ENCODE measurements around the gene CELA2B. TPM values are rescaled to one million over a fixed set of nuclear protein-coding genes. Genes with fewer than 3 reads are reported as not detected.

CELA2B gene
- total and polyA plus RNA-seq, 9 of the 15 experiments (the other 6 are each of a cell fraction or from before 2014, with no cell fraction given), result 0.25 to 2.1 (median 0.38) TPM; not detected in 5

DNA sequence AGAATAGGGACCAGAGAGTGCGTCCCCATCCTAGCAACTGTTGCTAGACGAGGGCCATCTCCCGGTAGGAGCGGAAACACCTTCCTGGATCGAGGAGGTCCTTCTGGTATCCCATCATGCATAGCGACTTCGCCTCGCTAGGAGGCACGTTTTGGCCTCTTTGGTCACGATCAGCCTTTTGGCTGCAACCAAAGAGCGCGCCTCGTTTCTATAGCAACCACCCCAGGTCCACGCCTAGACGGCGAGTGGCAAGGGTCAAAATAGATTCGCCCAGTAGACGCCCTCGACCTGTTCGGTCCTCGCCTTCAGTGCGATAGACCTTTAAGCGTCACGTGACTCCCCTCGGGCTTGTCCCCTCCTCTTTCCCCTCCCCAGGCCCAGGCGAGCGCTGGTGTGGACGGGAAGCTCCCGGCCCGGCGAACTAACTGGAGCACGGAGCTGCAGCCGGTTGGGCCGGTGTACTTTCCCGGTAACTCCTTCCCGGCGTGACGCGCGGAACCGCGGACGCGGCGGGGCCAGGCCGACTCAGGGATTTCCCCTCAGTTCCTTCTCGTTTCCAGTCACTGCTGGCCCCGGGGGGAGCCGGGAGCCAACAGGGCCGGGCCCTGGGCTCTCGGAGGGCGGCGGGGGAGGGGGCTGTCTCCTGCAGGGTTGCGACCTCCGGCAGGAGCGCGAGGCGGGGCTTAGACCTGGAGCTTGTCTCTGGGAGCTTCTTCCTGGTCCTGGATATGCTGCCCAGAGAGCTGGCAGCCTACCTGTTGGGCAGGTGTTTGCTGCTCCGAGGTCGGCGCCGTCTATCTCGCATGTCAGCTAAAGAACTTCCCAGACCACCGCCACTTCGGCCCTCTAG lies 50.8 kb downstream of the CELA2B start, which contains the start of gene DNAJC16 (continued):
- TF ChIP-seq, protein P1, sequence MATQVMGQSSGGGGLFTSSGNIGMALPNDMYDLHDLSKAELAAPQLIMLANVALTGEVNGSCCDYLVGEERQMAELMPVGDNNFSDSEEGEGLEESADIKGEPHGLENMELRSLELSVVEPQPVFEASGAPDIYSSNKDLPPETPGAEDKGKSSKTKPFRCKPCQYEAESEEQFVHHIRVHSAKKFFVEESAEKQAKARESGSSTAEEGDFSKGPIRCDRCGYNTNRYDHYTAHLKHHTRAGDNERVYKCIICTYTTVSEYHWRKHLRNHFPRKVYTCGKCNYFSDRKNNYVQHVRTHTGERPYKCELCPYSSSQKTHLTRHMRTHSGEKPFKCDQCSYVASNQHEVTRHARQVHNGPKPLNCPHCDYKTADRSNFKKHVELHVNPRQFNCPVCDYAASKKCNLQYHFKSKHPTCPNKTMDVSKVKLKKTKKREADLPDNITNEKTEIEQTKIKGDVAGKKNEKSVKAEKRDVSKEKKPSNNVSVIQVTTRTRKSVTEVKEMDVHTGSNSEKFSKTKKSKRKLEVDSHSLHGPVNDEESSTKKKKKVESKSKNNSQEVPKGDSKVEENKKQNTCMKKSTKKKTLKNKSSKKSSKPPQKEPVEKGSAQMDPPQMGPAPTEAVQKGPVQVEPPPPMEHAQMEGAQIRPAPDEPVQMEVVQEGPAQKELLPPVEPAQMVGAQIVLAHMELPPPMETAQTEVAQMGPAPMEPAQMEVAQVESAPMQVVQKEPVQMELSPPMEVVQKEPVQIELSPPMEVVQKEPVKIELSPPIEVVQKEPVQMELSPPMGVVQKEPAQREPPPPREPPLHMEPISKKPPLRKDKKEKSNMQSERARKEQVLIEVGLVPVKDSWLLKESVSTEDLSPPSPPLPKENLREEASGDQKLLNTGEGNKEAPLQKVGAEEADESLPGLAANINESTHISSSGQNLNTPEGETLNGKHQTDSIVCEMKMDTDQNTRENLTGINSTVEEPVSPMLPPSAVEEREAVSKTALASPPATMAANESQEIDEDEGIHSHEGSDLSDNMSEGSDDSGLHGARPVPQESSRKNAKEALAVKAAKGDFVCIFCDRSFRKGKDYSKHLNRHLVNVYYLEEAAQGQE (IDR thresholded peaks at IDR 0.05; ENCODE audit: borderline replicate concordance), result peak; percentile 96
- TF ChIP-seq, protein P1 (CRISPR knock-in tag; IDR thresholded peaks at IDR 0.05; ENCODE audit: low read depth), result 0 out of 2 replicates have a peak, but pooled peaks have one; percentile 65
- no peak for TF ChIP-seq TCF7L2 (IDR thresholded peaks at IDR 0.05; ENCODE audit: low read depth, low read length)
- peak; percentile 89 for TF ChIP-seq NBN (IDR thresholded peaks at IDR 0.05; ENCODE audit: low read depth)
- peak; percentile 44 for TF ChIP-seq ETV1 (tag; conservative IDR thresholded peaks at IDR 0.05; ENCODE audit: low read depth)
- no peak for TF ChIP-seq RBM39 (optimal IDR thresholded peaks at IDR 0.05; ENCODE audit: low read depth, low read length)
- peak; percentile 98 for TF ChIP-seq POLR2G (IDR thresholded peaks at IDR 0.05; ENCODE audit: low read depth, low read length)
- TF ChIP-seq DPF2 (IDR thresholded peaks at IDR 0.05), result peak; percentile 64
- 0 out of 2 replicates have a peak, but pooled peaks have one; percentile 45 for TF ChIP-seq ELF2 (CRISPR knock-in tag; IDR thresholded peaks at IDR 0.05)
- TF ChIP-seq, protein P2, sequence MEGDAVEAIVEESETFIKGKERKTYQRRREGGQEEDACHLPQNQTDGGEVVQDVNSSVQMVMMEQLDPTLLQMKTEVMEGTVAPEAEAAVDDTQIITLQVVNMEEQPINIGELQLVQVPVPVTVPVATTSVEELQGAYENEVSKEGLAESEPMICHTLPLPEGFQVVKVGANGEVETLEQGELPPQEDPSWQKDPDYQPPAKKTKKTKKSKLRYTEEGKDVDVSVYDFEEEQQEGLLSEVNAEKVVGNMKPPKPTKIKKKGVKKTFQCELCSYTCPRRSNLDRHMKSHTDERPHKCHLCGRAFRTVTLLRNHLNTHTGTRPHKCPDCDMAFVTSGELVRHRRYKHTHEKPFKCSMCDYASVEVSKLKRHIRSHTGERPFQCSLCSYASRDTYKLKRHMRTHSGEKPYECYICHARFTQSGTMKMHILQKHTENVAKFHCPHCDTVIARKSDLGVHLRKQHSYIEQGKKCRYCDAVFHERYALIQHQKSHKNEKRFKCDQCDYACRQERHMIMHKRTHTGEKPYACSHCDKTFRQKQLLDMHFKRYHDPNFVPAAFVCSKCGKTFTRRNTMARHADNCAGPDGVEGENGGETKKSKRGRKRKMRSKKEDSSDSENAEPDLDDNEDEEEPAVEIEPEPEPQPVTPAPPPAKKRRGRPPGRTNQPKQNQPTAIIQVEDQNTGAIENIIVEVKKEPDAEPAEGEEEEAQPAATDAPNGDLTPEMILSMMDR (IDR thresholded peaks at IDR 0.05 in 2 of 3, conservative IDR thresholded peaks at IDR 0.05 in 1 of 3; ENCODE audit: insufficient read depth in 2 of 3, low read depth in 1 of 3, low read length in 3 of 3), result peak; percentile 31 to 63 (median 57); a peak in 4 of 6 replicates
- TF ChIP-seq ERF (CRISPR knock-in tag; IDR thresholded peaks at IDR 0.05), result no peak; the same call in none of the 2 replicates
- TF ChIP-seq SOX6 (IDR thresholded peaks at IDR 0.05), result peak; percentile 78; the same call in 1 of the 2 replicates
- TF ChIP-seq, protein P3, sequence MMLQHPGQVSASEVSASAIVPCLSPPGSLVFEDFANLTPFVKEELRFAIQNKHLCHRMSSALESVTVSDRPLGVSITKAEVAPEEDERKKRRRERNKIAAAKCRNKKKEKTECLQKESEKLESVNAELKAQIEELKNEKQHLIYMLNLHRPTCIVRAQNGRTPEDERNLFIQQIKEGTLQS (IDR thresholded peaks at IDR 0.05), result peak; percentile 68; the same call in 1 of the 2 replicates
- TF ChIP-seq, protein P3 (CRISPR knock-in tag; conservative IDR thresholded peaks at IDR 0.05), result peak; percentile 59
- TF ChIP-seq ZNF707 (CRISPR knock-in tag; conservative IDR thresholded peaks at IDR 0.05), result no peak; the same call in 1 of the 2 replicates
- peak; percentile 78 for TF ChIP-seq BCOR (IDR thresholded peaks at IDR 0.05)
- TF ChIP-seq ZNF408 (CRISPR knock-in tag; IDR thresholded peaks at IDR 0.05; ENCODE audit: low read depth), result no peak
- no peak for TF ChIP-seq TFAM (CRISPR knock-in tag; conservative IDR thresholded peaks at IDR 0.05)
